Liver (tissue), 3 donors: ENCODE measurements around the gene OIT3.
A peak's percentile ranks its signal among the peaks of the same experiment; 100 is the strongest.

Source experiments
- ATF3 ChIP-seq: IDR thresholded peaks from 2 replicates; pipeline ENCODE4 v1.6.1; 2016; ENCODE audit warnings: antibody characterized with exemption
- CTCF ChIP-seq: fragments of 150-350 bp; IDR thresholded peaks from 2 replicates; pipeline ENCODE4 v1.5.1; 2017; ENCODE audit warnings: improper control_type of control experiment, low read depth, low read length; ENCODE audit not compliant: missing input control
- EGR1 ChIP-seq, 2 donors: IDR thresholded peaks; 2 replicates each; pipeline ENCODE4 v1.6.1; 2016 to 2018; ENCODE audit warnings: antibody characterized with exemption in 2 of 2, low read depth in 2 of 2
- FOXA1 ChIP-seq: IDR thresholded peaks from 2 replicates; pipeline ENCODE4 v1.6.1; 2016; ENCODE audit warnings: antibody characterized with exemption
- GABPA ChIP-seq, 2 donors: IDR thresholded peaks in 1 of 2; conservative IDR thresholded peaks in 1 of 2; 2 replicates each; pipeline ENCODE4 v1.6.1; 2016; ENCODE audit warnings: antibody characterized with exemption in 2 of 2, mild to moderate bottlenecking in 1 of 2, moderate library complexity in 1 of 2
- HNF4A ChIP-seq, 2 donors: conservative IDR thresholded peaks; 2 replicates each; pipeline ENCODE4 v1.6.1; 2016; ENCODE audit warnings: antibody characterized with exemption in 2 of 2, mild to moderate bottlenecking in 2 of 2
- MAX ChIP-seq: IDR thresholded peaks from 2 replicates; pipeline ENCODE4 v1.6.1; 2016; ENCODE audit warnings: antibody characterized with exemption
- RAD21 ChIP-seq, 2 donors: IDR thresholded peaks; 2 replicates each; pipeline ENCODE4 v1.6.1; 2016; ENCODE audit warnings: antibody characterized with exemption in 2 of 2, mild to moderate bottlenecking in 2 of 2
- REST ChIP-seq: IDR thresholded peaks from 2 replicates; pipeline ENCODE4 v1.6.1; 2016; ENCODE audit warnings: antibody characterized with exemption, mild to moderate bottlenecking
- RXRA ChIP-seq, 2 donors: IDR thresholded peaks; 2 replicates each; pipeline ENCODE4 v1.6.1; 2017 to 2018; ENCODE audit warnings: antibody characterized with exemption in 2 of 2, mild to moderate bottlenecking in 1 of 2
- TAF1 ChIP-seq: conservative IDR thresholded peaks from 2 replicates; pipeline ENCODE4 v1.6.1; 2016; ENCODE audit warnings: antibody characterized with exemption, mild to moderate bottlenecking
- YY1 ChIP-seq: IDR thresholded peaks from 2 replicates; pipeline ENCODE4 v1.6.1; 2016; ENCODE audit warnings: antibody characterized with exemption, mild to moderate bottlenecking
- donor health status: healthy.
- donor health status: healthy.

GRCh38 chr10:72952642-72953158, 59.2 kb downstream of the OIT3 start:
- TF ChIP-seq CTCF: no peak
- peak; percentile 35 to 43 for TF ChIP-seq HNF4A (conservative IDR thresholded peaks at IDR 0.05)
- TF ChIP-seq EGR1 (IDR thresholded peaks at IDR 0.05; ENCODE audit: low read depth in 2 of 2): no peak
- TF ChIP-seq YY1: no peak
- no peak for TF ChIP-seq FOXA1
- TF ChIP-seq REST: peak; percentile 41
- TF ChIP-seq RAD21 (IDR thresholded peaks at IDR 0.05): peak in 1 of 2 donors; percentile 9
- TF ChIP-seq MAX: no peak
- peak; percentile 11 for TF ChIP-seq ATF3
- TF ChIP-seq TAF1: peak; percentile 36
- TF ChIP-seq RXRA (IDR thresholded peaks at IDR 0.05): no peak
- no peak for TF ChIP-seq GABPA (IDR thresholded peaks at IDR 0.05 in 1 of 2, conservative IDR thresholded peaks at IDR 0.05 in 1 of 2)
